HG03378 (cell line): Measurements from ENCODE around the gene SSTR3.
"Not testable (repeated sequence)": the region's sequence is repeated elsewhere in the genome, so short reads cannot be mapped to it uniquely, and the experiment has no call there.

Experiments
- ATAC-seq: cut with Tn5 transposase; IDR thresholded peaks from one replicate; pipeline ENCODE4 v1.9.1; 2021; ENCODE audit warnings: mild to moderate bottlenecking, moderate library complexity; ENCODE audit not compliant: unreplicated experiment

The SSTR3 gene

DNA sequence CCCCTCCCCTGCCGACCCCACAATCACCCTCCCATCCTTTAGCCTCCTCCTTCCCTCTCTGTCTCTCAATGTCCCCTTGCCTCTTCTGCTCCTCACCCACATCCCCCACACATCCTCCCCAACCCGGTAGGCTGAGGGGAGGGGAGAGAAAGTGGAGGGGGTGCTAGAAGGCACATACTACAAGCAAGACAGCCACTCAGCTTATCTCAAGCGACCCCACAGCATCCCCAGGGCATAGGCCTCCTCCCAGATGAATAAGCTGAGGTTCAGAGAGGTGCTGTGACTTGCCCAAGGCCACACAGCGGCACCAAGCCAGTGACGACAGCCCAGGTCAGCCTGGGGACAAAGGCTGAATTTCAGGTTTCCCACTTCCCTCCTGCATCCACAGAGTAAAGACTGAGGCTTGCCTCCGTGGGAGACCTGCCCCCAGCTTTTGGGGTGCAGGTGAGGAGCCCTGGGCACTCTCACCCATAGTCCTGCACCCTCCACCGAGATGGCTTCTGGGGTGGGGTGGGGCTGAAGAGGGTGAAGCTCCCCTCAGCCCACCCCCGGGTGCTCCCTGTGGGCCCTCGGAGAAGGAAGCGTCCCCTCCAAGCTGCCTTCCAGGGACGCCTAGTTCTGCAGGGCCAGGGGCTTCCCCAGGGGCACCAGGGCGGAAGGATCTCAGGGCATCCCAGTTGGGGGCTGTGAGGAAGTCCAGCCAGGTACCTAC lies 31.3 kb upstream of the SSTR3 start:
- no peak for ATAC-seq

DNA sequence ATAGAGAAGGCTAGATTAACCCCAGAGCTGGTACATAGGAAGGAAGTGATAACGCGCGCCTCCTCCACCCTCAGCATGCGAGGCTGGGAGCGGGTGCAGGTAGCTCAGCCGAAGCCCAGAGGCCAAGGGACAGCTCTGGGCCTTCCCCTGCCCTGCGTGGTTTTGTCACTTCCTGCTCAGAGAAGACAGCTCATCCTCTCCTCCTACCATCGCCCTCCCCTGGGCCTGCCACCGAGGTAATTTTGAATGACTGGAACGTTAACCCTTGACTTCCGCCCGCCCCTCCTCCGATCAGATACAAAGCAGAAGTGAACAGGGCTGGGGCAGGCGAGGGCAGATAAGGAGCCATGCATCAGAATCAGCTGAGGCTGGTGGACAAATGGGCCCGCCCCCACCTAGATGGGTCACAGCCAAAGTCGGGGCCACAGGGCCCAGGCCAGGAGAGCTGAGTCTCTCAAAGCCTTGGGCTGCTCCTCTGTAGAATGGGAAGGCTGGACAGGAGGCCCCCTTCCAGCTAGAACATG lies 30.2 kb upstream of the SSTR3 start:
- ATAC-seq: peak; percentile 48

DNA sequence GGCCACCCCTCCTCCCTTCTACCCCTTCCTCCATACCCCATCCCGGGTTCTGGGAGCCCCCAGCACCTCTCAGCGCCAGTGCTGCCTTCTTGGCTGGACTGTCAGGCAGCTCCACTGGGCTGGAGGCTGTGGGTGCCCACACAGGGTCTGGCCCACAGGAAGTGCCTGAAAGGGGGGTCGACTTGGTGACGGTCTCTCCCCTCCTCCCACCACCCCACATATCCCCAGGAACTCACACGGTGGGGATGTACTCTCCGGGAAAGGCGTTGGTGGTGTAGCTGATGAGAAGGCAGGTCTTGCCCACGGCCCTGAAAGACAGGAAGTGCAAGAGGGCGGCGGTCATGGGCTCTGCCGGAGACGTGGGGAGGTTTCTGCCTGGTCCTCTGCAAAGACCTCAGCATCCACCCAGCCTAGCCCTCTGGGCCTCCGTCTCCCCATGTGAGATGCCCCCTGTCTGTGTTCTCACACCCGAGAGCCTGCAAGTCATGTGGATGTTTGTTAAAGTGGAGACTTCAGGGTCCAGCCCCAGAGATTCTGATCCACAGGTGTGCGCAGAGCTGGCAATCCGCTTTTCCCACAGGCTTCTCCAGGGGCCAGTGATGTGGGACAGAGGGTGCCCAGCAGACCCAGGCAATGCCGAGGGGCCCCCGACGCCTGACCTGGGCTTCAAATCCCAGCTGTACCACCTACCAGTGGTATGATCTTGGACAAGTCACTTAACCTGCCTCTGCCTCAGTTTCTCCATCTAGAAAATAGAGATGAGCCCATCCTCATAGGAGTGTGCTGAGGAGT lies 29.3 kb upstream of the SSTR3 start:
- ATAC-seq: no peak

DNA sequence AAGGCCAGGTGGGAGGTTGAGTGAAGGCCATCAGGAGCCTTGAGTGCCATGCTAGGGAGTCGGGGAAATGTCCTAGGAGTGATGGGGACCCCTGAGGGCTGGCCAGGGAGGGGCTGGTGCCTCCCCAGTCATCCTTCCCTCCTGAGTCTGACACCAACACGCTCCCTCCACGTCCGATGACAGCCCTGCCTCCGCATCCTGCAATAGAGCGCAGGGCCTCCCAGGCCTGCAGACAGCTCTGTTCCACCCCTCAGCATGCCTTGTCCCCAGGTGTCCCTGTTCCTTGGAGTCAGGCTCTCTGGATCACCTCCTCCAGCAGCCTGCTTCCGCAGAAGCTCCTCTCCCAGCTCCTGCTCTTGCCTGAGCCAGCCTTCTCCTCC lies 28.7 kb upstream of the SSTR3 start:
- ATAC-seq: no peak

DNA sequence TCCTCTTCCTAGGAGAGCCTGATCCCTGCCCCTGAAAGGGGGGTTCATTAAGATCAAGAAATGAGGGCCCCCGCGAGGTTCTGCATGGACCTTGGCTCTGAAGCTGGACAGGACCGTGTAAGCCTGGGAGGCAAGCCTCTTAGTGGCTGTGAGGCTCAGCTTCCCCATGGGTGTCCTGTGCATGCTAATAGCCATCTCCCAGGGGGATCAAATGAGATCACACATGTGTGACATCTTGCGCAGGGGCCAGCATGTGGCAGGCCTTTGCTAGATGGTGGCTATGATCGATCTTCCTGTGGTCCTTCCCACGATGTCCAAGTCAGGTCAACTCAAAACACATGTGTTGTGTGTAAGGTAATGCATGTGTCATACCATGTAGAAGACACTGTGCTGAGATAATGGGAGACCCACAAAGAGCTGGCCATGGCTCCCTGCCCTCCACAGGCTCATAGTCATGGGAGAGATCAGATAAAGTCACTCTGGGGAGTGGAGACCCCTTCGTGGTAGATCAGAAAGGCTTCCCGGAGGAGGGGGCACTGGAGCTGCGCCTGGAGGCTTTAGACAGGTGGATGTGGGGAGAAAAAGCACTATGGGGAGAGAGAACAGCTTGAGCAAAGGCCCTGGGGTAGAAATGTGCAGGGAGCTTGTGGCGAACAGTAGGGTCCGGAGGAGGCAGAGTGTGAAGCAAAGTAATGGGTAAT lies 28.1 kb upstream of the SSTR3 start:
- ATAC-seq: no peak

DNA sequence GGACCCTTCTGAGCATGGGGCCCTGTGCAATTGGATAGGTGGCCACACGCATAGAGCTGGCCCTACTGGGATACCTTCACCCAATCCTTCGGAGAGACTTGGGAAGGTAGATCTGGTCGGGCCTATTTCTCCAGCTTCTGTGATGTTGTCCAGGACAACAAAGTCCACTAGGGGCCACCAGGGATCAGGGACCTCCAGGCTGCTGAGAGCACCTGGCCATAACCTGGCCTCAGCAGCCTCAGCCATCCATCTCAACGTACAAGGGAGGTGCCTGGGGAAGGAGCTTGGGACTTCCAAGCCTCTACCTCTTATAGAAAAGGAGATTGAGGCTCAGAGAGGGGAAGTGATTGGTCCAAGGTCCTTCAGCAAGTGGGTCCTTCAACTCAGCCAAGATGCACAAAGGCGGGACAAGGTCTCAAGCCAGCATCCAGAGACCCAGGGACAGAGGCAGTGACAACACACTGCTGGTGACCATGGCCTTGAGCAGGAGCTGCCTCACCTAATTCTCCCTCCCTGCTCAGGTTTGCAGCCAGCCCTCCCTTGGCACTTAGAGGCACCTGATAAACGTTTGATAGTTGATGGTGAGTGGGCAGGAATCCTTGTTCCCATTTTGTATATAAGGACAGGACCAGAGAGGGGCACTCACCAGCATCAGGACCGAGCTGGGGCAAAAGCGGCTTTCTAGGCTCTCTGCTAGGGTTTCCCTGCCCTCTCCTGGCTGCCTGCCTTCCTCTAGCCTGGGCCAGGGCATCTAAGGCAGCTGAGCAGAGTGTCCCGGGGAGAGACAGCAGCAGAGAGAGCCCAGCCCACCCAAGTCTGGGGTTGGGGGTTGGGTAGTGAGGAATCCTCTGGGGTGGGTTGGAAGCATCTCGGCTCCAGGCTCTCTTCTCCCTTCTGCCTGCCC lies 27.3 kb upstream of the SSTR3 start:
- ATAC-seq: no peak

DNA sequence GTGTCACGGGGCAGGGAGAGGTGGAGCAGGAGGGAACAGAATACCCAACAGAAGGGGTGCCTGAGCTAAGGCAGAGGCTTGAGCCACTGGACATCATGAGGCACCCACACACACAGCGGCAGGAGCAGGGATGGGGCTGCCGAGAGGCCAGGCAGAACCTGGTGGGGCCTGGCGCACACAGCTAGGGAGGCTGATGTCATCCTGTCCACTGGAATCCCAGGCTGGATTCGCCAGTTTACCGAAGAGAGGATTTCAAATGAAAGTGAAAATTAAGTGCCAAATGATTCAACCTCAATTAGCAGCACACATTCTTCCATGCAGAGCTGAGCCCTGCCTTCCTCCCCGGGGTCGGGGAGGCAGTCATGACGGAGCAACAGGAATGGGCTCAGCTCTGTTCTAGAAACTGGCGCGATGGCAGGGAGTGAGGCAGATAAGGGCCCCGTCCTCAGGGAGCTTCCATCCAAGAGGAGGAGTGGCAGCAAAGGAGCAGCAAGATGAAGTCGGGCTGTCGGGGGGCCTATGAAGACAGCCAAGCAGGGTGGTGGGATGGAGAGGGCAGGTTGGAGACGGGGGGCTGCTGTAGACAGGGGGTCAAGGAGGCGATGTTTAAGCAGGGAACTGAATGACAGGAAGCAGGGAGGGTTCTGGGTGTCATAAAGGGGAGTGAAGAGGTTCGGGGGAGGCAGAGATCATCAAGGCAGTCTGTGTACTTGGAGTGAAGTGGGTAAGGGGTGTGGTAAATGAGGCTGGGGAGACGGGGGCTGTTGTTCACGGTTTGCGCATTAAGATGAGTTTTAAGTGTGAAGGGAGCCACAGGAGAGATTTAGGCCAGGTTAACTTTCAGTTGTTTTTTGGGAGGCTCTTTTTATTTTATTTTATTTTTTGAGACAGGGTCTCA lies 25.3 kb upstream of the SSTR3 start:
- ATAC-seq: no peak

DNA sequence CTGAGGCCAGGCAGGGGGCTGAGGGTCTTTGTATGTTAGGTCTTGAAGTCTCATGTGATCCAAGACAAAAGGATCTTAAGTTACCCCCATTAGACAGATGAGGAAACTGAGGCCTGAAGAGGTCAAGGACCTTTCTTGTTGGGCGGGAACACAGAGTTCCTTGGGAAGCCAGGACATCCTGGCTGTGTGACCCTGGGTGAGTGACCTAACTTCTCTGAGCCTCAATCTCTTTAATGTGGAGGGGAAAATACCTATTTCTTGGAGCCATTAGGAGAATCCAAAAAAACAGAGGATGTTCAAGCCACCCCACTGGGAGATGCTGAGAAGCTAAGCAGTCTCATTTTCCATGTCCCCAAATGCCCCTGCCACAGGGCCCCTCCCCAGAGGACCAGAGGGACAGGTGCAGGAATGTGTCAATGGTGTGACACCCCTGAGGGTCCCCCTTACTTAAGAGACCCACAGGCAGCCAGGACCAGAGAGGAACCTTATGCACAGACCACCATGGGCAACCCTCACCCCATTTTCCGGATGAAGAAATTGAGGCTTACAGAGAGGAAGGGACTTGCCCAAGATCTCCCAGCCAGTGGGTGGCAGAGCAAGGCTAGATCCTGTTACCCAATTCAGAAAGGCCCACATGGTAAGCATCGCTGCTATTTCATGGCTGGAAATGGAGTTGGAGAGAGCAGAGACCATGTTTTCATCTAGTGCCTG lies 23.8 kb upstream of the SSTR3 start:
- no peak for ATAC-seq

DNA sequence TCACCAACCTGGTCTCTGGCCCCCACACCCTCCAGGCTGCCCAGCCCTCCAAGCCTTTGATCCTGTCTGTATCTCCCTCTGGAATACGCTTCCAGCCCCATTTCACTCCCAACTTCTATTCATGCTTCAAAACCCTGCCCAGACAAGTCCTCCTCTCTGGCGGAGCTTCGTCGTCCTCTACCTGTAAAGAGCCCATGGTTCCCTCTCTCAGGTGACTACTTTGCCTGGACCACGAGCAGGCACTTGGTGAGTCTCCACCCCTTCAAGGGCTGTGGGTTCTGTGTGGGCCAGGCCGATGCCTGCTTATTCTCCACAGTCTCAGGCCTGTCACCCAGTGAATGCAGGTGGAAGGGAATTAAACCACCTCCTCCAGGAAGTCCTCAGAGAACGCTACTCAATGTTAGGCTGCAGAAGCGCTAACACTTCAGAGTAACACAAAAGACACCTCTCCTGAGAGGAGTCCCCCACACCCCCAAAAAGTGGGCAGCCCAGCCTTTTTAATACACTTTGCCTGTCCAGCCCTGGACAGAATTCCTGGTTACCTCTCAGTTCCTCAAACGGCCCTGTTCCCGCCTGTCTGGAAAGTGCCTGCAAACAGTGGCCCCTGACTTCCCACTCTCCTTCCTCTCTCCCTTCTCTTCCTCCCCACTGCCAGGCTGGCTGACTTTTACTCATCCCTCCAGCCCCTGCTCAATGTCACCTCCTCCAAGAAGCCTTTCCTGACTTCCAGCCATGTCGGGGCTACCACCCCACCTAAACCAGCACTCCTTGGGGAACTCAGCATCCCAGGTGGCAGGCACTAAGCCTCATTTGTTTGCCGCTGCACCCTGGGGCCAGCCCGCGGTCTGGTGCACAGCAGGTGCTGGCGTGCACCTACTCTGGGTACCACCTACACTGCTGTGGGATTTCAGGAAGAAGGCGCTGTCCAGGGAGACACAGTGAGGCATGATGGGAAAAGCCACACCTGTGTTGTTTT lies 22.7 kb upstream of the SSTR3 start:
- no peak for ATAC-seq

DNA sequence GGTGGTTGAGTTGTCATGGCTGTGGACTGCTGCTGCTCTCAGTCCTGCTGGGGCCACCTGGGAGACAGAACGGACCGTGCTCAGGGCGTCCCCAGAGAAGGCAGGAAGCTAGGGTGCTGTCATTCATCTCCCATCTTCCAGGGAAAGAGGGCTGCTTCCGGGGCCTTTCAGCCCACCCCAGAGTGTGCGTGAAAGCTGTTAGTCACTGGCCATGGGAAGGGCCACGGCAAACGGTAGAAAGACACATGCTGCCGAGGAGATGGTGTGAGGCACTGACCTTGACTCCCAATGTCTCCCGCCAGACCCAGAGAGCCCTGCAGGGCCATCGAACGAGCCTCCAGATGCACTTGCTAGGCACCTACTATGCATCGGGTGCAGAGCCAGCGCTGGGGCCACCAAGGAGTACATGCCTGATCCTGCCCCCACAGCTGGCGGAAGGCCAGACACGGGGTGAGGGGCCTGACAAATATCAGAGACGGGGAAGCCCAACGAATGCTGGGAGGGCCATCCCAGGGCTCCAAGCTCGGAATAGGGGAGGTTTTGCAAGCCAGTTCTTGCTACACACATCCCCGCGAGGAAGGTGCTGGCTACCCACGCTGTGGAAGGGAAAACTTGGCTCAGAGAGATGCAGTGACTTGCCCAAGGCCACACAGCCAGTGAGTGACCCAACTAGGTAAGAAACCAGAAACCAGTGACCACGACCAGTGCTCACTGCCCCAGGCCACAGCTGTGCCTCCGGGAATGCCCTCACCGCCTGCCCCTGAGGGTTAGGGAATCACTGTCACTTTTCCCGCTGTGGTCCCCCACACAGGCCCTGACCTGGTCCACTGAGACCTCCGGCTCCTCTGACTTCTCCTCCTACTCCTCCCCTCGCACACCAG lies 21.7 kb upstream of the SSTR3 start:
- no peak for ATAC-seq

DNA sequence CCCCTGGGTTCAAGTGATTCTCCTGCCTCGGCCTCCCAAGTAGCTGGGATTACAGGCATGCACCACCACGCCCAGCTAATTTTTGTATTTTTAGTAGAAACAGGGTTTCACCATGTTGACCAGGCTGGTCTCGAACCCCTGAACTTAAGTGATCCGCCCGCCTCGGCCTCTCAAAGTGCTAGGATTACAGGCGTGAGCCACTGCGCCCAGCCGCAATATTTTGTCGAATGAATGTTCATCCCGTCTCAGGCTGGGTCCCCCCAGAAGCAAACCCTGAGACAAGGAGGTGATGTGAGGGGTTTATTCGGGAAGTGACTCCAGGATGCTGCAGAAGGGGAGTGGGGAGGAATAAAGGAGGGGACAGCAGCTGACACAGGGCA lies 21.1 kb upstream of the SSTR3 start:
- ATAC-seq: not testable (repeated sequence)

DNA sequence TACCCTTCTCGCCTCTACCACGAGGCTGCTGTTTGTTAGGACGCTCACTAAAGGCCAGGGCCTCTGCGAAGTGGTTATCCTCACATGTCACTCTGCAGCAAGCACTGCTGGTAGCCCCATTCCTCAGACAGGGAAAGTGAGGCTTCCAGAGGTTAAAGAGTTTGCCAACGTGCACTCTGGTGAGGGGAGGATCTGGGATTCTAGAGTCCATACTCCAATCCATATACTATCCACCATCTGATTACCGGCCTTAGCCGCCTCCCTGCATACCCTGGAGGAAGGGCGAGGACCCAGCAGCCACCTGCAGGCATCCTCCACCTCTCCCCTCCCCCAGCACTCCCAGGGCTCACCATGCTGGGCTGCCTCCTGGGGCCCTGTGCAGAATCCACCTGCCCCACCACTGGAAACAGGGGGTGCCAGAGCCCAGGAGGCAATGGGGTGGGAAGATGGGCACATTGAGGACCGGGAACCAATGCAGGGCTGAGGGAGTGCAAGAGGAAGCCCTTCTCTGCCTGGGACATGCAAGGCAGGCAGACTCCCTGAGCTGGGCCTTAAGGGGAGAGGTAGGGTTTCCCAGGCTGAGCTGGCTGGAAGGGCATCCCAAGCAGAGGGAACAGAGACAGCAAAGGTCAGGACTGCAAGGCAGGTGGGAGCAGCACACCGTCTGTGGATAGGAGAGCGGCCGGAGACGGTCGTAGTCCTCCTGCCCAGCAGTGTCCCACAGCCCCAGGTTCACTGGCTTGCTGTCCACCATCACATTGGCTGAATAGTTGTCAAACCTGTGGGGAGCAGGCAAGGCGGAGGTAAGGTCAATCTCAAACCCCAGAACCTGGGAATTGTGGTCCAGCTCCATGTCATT lies 20.1 kb upstream of the SSTR3 start:
- ATAC-seq: no peak

DNA sequence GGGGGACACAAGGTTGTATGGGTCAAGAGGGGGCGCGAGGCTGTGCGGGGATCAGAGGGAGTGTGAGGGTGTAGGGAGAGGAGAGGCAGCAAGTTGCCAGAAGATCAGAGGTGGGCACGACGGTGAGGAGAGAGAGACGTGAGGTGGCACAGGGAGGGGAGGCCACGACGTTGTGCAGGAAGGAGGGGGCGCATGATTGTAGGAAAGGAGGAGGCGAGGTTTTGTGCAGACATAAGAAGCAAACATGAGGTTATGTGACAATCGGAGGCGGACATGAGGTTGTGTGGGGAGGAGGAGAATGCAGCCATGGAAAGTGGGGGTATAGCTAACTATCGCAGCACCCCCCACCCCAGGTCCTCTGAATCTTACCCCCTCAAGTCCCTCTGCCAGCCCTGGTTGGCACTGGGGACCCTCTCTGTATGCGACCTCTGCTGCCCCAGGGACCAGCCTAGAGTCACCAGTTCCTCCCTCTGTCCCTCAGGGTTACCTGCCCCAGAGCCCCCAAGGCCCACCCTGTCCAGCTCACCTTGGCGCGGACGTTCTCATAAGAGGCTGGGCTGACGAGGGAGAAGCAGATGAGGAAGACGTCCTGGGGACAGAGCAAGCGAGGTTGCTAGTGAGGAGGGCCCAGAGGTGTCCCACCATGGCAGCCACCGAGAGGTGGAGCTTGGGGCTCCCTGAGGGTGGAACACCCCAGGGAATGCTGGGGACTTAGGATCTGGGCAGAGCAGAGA lies 19.3 kb upstream of the SSTR3 start:
- ATAC-seq: no peak

DNA sequence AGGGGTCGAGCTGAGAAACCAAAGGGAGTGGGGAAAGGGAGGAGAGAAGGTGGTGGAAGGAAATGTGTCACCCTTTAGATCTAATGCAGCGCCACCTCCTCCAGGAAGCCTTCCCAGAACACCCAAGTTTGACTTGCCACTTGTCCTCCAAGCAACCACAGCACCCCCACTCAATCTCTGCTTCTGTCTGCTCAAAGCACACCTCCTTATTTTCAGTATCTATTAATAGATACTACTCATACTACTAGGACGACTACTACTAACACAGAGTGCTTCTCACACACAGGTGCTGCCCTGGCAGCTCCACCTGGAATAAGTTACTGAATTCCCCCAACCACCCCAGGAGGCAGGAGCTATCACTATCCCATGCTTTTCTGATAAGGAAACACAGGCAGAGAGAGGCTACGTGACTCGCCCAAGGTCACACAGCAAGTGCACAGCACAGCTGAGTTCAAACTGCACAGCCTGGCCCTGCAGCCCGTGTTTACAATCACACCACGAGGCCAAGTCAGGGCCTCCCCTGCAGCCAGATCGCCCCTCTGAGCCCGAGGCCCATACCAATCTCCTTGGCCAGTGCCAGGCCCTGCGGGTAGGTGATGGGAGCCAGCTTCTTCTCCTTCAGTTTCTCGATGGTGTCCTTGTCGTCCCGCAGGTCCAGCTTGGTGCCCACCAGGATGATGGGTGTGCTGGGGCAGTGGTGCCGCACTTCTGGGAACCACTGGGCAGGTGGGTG lies 18.6 kb upstream of the SSTR3 start:
- peak; percentile 52 for ATAC-seq
